Heart left ventricle (tissue), 13 donors: ENCODE measurements around the gene RAP1GAP.

ENCODE experiments used
- POLR2A ChIP-seq, 2 donors: fragments of 450-650 bp; IDR thresholded peaks; one replicate each; pipeline ENCODE4 v1.6.1; 2017; ENCODE audit warnings: antibody characterized with exemption in 2 of 2, mild to moderate bottlenecking in 2 of 2, moderate library complexity in 2 of 2
- TF ChIP-seq, protein P1 (sequence below), 12 donors: fragments of 200-600 bp; sonication (generic) in 4 of 12; IDR thresholded peaks; one replicate each; pipeline versions ENCODE4 v1.5.0 to v1.8.0; 2018 to 2022; ENCODE audit warnings: antibody characterized with exemption in 12 of 12, mild to moderate bottlenecking in 5 of 12
- donor health status: ischemic (EF 13 %, LVEDD 7.1; RV severe dilation, severe dysfunction).
- donor health status: DM: no; HTN: yes; CAD: no.
- donor health status: DM: no; HTN: no; CAD: no.
- donor health status: ischemic (EF 25% LVEDD 6.9; RV normal size, moderate dysfunction).
- donor health status: ischemic (EF 25% LVEDD 5.7; RV mildly dilated, moderate dysfunction).
- donor health status: ischemic (EF 35%, LVEDD 5.7; RV mildly dilated, moderate dysfunction).
- donor health status: nonischemic (EF 11% LVEDD 7.7; RV severe dilation, severe dysfunction).
- donor health status: DM: yes; HTN: yes; CAD: no.
- donor health status: PGD.
- donor health status: ischemic (EF 29% LVEDD 5.4; RV normal size, mild dysfunction).
- donor health status: nonischemic (EF 23%, LVEDD 6.1; RV moderate dilation, normal function).

DNA sequence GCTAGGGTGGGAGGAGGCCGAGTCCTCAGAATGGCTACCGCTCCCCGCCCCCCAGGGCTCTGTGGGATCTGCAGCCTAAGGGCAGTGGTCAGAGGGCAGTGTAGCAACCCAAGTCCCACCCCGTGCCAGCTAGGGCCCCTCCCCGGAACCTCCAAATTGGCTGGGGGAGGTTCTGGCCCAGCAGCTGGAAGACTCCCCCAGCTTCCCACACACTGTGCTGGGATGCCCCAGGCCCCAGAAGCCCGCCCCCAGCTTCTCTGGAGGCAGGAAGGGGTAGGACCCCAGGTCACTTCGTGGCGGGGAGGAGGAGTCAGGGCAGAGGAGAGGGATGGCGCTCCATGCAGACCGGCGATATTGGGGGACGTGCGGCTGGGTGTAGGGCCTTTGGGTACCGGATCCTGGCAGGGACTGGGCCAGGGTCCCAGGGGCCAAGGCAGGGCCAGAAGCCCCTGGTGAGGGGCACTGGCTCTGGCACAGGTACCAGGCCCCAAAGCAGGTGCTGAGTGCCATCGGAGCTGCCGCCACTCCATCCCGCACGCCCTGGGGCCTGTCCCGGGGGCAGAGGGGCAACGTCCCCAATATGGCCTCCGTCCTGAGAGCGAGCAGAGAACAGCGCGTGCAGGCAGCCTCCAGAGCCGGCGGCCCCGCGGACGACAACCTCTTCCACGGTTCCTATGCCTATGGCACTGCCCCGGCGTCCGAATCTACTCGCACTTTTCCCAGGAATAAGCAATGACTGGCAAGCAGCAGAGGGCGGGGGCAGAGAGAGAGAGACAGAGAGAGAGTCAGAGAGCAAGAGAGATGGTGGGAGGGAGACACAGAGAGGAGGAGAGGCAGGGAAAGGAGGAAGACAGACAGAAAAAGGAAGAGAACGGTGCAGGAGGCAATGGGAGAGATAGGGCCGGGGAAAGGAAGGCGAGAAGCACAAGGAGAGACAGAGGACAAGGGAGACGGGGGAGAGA lies 65.7 kb downstream of the RAP1GAP start:
- TF ChIP-seq POLR2A (IDR thresholded peaks at IDR 0.05) = no peak
- TF ChIP-seq, protein P1, sequence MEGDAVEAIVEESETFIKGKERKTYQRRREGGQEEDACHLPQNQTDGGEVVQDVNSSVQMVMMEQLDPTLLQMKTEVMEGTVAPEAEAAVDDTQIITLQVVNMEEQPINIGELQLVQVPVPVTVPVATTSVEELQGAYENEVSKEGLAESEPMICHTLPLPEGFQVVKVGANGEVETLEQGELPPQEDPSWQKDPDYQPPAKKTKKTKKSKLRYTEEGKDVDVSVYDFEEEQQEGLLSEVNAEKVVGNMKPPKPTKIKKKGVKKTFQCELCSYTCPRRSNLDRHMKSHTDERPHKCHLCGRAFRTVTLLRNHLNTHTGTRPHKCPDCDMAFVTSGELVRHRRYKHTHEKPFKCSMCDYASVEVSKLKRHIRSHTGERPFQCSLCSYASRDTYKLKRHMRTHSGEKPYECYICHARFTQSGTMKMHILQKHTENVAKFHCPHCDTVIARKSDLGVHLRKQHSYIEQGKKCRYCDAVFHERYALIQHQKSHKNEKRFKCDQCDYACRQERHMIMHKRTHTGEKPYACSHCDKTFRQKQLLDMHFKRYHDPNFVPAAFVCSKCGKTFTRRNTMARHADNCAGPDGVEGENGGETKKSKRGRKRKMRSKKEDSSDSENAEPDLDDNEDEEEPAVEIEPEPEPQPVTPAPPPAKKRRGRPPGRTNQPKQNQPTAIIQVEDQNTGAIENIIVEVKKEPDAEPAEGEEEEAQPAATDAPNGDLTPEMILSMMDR (IDR thresholded peaks at IDR 0.05) = no peak
